RWPE1 (cell line): ENCODE measurements around the gene ZBTB2.
"Not testable (repeated sequence)": the region's sequence is repeated elsewhere in the genome, so short reads cannot be mapped to it uniquely, and the experiment has no call there.

ENCODE experiments used
- CTCF ChIA-PET: fragments of 350-600 bp; sonication (Branson Sonifier 250); formaldehyde crosslinking; extraction: SDS; loops from one replicate; lab custom pipeline; 2021; lab: Yijun Ruan, JAX
- POLR2A ChIA-PET: fragments of 400-600 bp; formaldehyde crosslinking; extraction: SDS; loops from one replicate; lab custom pipeline; 2020; ENCODE audit warnings: antibody characterized with exemption; ENCODE audit not compliant: low non-redundant PET; lab: Yijun Ruan, JAX
- DNase-seq: peaks from one replicate; pipeline ENCODE4 v3.0.0; 2012; ENCODE audit warnings: low spot score
- H3K27ac ChIP-seq: fragments of 450-650 bp; 2 replicates; pipeline ENCODE4 v1.5.1; 2017
- CTCF ChIP-seq: fragments of 450-650 bp; conservative IDR thresholded peaks from 2 replicates; pipeline ENCODE4 v1.5.1; 2017; ENCODE audit warnings: low read depth, mild to moderate bottlenecking

Gene ZBTB2

DNA sequence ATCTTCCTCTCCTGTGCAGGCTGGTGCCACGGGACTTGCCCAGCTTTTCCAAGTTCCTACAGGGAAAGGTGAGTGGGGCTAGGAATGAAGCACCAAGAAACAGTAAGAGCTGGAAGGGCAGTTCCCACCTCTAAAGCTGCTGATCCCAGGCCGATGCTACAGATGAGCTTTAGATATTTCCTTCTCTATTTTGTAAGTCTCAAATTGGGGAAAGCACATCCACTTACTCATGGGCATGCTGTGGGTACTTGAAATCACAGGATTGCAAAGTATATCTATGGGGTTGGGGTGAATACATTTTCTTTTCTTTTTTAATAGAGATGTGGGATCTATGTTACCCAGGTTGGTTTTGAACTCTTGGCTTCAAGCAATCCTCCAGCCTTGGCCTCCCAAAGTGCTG, 3.1 kb downstream of the ZBTB2 start:
- ChIA-PET CTCF (no interaction called here), POLR2A (no interaction called here)
- no peak for TF ChIP-seq CTCF
- no peak for DNase-seq
- no peak overlapping the region for H3K27ac ChIP-seq

DNA sequence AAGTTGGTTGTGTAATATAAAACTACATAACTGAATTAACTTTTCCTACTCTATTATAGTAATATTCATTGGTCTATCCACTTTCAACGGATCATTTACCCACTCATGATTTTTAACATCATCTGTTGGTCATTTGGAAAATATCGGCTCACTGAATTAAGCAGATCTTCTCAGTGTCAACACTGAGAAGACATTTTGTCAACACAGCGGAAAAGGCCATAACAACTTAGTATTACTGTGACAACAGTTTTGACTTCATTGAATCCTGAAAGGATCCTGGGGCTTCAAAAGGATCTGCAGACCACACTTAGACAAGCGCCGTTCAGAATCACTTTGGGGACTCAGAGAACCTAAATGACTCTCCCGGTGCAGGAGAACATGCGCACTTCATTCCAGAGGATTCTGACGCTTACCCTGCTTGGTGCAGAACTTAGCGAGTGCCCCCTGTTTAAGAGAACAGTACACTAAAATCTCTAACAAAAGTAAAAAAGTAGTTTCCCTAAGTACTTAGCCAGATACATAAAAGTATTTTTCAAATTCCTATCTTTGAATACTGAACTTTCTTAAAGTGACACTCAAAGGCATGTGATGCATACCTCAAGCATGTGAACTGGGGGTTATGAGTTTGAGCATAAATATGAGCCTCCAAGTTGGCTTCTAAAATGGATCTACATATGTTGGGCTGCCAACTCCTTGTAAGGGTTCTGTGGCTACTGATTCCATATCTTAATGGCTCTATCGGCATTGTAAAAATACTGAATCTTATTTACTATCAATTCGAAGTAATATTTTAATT, 4.0 kb downstream of the ZBTB2 start:
- TF ChIP-seq CTCF: no peak
- DNase-seq: no peak
- no peak overlapping the region for H3K27ac ChIP-seq
- ChIA-PET CTCF (no interaction called here), POLR2A (no interaction called here)

GRCh38 chr6:151385177-151385576, 6.2 kb downstream of the ZBTB2 start:
- no peak for DNase-seq
- ChIA-PET CTCF (no interaction called here), POLR2A (no interaction called here)
- no peak for TF ChIP-seq CTCF
- no peak overlapping the region for H3K27ac ChIP-seq

GRCh38 chr6:151384151-151384550, 7.2 kb downstream of the ZBTB2 start:
- no peak for DNase-seq
- no peak for TF ChIP-seq CTCF
- H3K27ac ChIP-seq: no peak overlapping the region
- ChIA-PET CTCF (no interaction called here), POLR2A (no interaction called here)

- POLR2A ChIA-PET, DNase-seq, H3K27ac ChIP-seq, CTCF ChIA-PET: not testable (repeated sequence)
Observed at GRCh38 chr6:151382631-151383030, 8.7 kb downstream of the ZBTB2 start.

- CTCF ChIA-PET: no interaction called here
- DNase-seq: no peak
- H3K27ac ChIP-seq: no peak overlapping the region
- POLR2A ChIA-PET: no interaction called here
- no peak for TF ChIP-seq CTCF
Observed at GRCh38 chr6:151381722-151382121, 9.6 kb downstream of the ZBTB2 start.

- ChIA-PET CTCF (no interaction called here), POLR2A (no interaction called here)
- TF ChIP-seq CTCF: no peak
- no peak overlapping the region; the same call in 1 of the 2 replicates for H3K27ac ChIP-seq
- no peak for DNase-seq
Observed at GRCh38 chr6:151380848-151381205, 10.5 kb downstream of the ZBTB2 start.
